PC-3 (cell line): ENCODE measurements around the gene PHF19.

Experiments used
- EZH2 ChIP-seq: fragments of 300-600 bp; sonication (generic); IDR thresholded peaks from one replicate; pipeline ENCODE4 v1.6.1; 2017; ENCODE audit warnings: antibody characterized with exemption, mild to moderate bottlenecking, low read length; ENCODE audit not compliant: unreplicated experiment
- TF ChIP-seq, protein P1 (sequence below): fragments of 300-600 bp; sonication (generic); conservative IDR thresholded peaks from 2 replicates; pipeline ENCODE4 v1.5.1; 2017; ENCODE audit warnings: antibody characterized with exemption, low read depth, mild to moderate bottlenecking, low read length

DNA sequence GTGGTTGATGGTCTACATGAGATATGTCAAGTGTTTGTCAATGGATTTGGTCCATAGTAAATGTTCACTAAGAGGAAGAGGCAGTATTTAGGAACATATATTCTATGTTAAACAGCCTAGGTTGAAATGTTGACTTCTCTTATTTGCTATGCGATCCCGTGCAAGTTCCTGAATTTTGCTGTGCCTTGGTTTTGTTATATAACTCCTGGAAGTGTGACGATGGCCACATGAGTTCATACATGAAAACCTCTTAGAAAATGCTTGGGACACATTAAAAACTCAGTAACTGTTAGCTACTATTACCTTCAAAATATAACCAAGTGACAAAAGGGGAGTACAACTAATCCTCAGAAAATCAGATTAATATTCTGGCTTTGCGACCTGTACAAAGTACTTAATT, 61.9 kb downstream of the PHF19 start:
- TF ChIP-seq, protein P1, sequence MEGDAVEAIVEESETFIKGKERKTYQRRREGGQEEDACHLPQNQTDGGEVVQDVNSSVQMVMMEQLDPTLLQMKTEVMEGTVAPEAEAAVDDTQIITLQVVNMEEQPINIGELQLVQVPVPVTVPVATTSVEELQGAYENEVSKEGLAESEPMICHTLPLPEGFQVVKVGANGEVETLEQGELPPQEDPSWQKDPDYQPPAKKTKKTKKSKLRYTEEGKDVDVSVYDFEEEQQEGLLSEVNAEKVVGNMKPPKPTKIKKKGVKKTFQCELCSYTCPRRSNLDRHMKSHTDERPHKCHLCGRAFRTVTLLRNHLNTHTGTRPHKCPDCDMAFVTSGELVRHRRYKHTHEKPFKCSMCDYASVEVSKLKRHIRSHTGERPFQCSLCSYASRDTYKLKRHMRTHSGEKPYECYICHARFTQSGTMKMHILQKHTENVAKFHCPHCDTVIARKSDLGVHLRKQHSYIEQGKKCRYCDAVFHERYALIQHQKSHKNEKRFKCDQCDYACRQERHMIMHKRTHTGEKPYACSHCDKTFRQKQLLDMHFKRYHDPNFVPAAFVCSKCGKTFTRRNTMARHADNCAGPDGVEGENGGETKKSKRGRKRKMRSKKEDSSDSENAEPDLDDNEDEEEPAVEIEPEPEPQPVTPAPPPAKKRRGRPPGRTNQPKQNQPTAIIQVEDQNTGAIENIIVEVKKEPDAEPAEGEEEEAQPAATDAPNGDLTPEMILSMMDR, result no peak
- no peak for TF ChIP-seq EZH2
